IMR-90 (cell line): ENCODE results near the gene THRB. TPM values are rescaled to one million over a fixed set of nuclear protein-coding genes. Genes with fewer than 3 reads are reported as not detected.

Experiments
- ATAC-seq: fragments of 200-7000 bp; cut with Tn5 transposase; 2 replicates; pipeline ENCODE4 v1.9.1; 2020; ENCODE audit warnings: low read depth, mild to moderate bottlenecking, moderate library complexity
- BruUV-seq: library from RNA; stranded (reverse); fragments of 400-500 nt; replicated peaks from 2 replicates; lab custom pipeline; 2021; lab: Mats Ljungman, UMichigan
- CTCF ChIA-PET: fragments of 300-600 bp; formaldehyde crosslinking; extraction: SDS; loops from one replicate; lab custom pipeline; 2021; ENCODE audit warnings: antibody characterized with exemption; lab: Yijun Ruan, JAX
- POLR2A ChIA-PET: fragments of 300-600 bp; sonication (Branson Sonifier 250); formaldehyde crosslinking; loops from one replicate; lab custom pipeline; 2022; ENCODE audit warnings: antibody characterized with exemption; ENCODE audit not compliant: unreplicated experiment; lab: Charles Lee
- DNase-seq: peaks from one replicate; pipeline ENCODE4 v3.0.0; 2013
- H2AFZ ChIP-seq: replicated peaks from 2 replicates; pipeline ENCODE3; 2013; ENCODE audit warnings: low read length, mild to moderate bottlenecking; ENCODE audit not compliant: poor library complexity
- H2AK5ac ChIP-seq: 2 replicates; pipeline ENCODE4 v1.6.1; 2013; ENCODE audit warnings: low read depth, low read length, inconsistent platforms
- H2AK9ac ChIP-seq: replicated peaks from 2 replicates; pipeline ENCODE3; 2013; ENCODE audit warnings: mild to moderate bottlenecking, low read depth, low read length, moderate library complexity; ENCODE audit not compliant: poor library complexity
- H2BK120ac ChIP-seq: 2 replicates; pipeline ENCODE4 v1.6.1; 2013; ENCODE audit warnings: low read depth, low read length, inconsistent platforms
- H2BK15ac ChIP-seq: 3 replicates; pipeline ENCODE4 v1.6.1; 2013; ENCODE audit warnings: low read depth, low read length, inconsistent platforms
- H2BK20ac ChIP-seq: 2 replicates; pipeline ENCODE4 v1.6.1; 2013; ENCODE audit warnings: low read depth, mild to moderate bottlenecking, inconsistent platforms, low read length, moderate library complexity
- H2BK5ac ChIP-seq: 2 replicates; pipeline ENCODE4 v1.6.1; 2013; ENCODE audit warnings: mild to moderate bottlenecking, low read depth, low read length, inconsistent platforms; ENCODE audit not compliant: poor library complexity, severe bottlenecking
- H3K14ac ChIP-seq: replicated peaks from 2 replicates; pipeline ENCODE4 v1.6.1; 2013; ENCODE audit warnings: low read depth, low read length, inconsistent platforms
- H3K18ac ChIP-seq: 2 replicates; pipeline ENCODE4 v1.6.1; 2013; ENCODE audit warnings: low read depth, low read length, control low read depth
- H3K23ac ChIP-seq: 2 replicates; pipeline ENCODE4 v1.6.1; 2013; ENCODE audit warnings: low read depth, low read length, inconsistent platforms
- H3K27ac ChIP-seq: 2 replicates; pipeline ENCODE4 v1.5.1; 2013; ENCODE audit warnings: mild to moderate bottlenecking, control low read depth, low read length; ENCODE audit not compliant: insufficient read depth
- H3K27me3 ChIP-seq: 2 replicates; pipeline ENCODE4 v1.6.1; 2013; ENCODE audit warnings: low read length; ENCODE audit not compliant: control insufficient read depth, insufficient read depth
- H3K36me3 ChIP-seq: 2 replicates; pipeline ENCODE4 v1.6.1; 2013; ENCODE audit warnings: low read length, mixed read lengths; ENCODE audit not compliant: control insufficient read depth, insufficient read depth
- H3K4ac ChIP-seq: 2 replicates; pipeline ENCODE4 v1.6.1; 2013; ENCODE audit warnings: low read depth, low read length, inconsistent platforms
- H3K4me1 ChIP-seq: 2 replicates; pipeline ENCODE4 v1.6.1; 2013; ENCODE audit warnings: low read length, mixed read lengths; ENCODE audit not compliant: control insufficient read depth, insufficient read depth
- H3K4me2 ChIP-seq: 2 replicates; pipeline ENCODE4 v1.6.1; 2013; ENCODE audit warnings: low read depth, mild to moderate bottlenecking, control low read depth, low read length, moderate library complexity
- H3K4me3 ChIP-seq: 2 replicates; pipeline ENCODE4 v1.5.1; 2013; ENCODE audit warnings: low read depth, mild to moderate bottlenecking, control low read depth, low read length, moderate library complexity; ENCODE audit not compliant: insufficient read depth
- H3K56ac ChIP-seq: 2 replicates; pipeline ENCODE4 v1.6.1; 2013; ENCODE audit warnings: low read length, inconsistent platforms; ENCODE audit not compliant: insufficient read depth; ENCODE audit errors: extremely low read depth
- H3K79me1 ChIP-seq, 2 experiments: 2 replicates each; pipeline ENCODE4 v1.6.1; 2013; ENCODE audit warnings: low read length in 2 of 2, inconsistent platforms in 1 of 2, low read depth in 1 of 2
- H3K9ac ChIP-seq: 2 replicates; pipeline ENCODE4 v1.6.1; 2013; ENCODE audit warnings: low read depth, low read length, control low read depth
- H3K9me1 ChIP-seq: 2 replicates; pipeline ENCODE4 v1.6.1; 2013; ENCODE audit warnings: low read length, inconsistent platforms; ENCODE audit not compliant: insufficient read depth
- H3K9me3 ChIP-seq: 2 replicates; pipeline ENCODE4 v1.6.1; 2013; ENCODE audit warnings: low read length; ENCODE audit not compliant: control insufficient read depth, insufficient read depth
- H4K20me1 ChIP-seq: 2 replicates; pipeline ENCODE4 v1.6.1; 2013; ENCODE audit warnings: low read length, inconsistent platforms; ENCODE audit not compliant: insufficient read depth
- H4K5ac ChIP-seq: 2 replicates; pipeline ENCODE4 v1.6.1; 2013; ENCODE audit warnings: mild to moderate bottlenecking, low read depth, low read length, control low read depth
- H4K8ac ChIP-seq, 2 experiments: 2 replicates each; pipeline ENCODE4 v1.6.1; 2013; ENCODE audit warnings: low read depth in 2 of 2, low read length in 2 of 2, control low read depth in 1 of 2, inconsistent platforms in 1 of 2
- H4K91ac ChIP-seq: 2 replicates; pipeline ENCODE4 v1.6.1; 2013; ENCODE audit warnings: low read depth, low read length, inconsistent platforms; ENCODE audit not compliant: insufficient read depth
- CHD1 ChIP-seq: IDR thresholded peaks from 2 replicates; pipeline ENCODE4 v1.6.1; 2012; ENCODE audit warnings: low read depth, low read length, improper control_type of control experiment
- ELK1 ChIP-seq: fragments of 150-350 bp; IDR thresholded peaks from 2 replicates; pipeline ENCODE4 v1.6.1; 2016; ENCODE audit warnings: low read depth, mild to moderate bottlenecking, low read length, moderate library complexity, borderline replicate concordance
- FOS ChIP-seq: fragments of 150-350 bp; IDR thresholded peaks from 2 replicates; pipeline ENCODE4 v1.6.1; 2016; ENCODE audit warnings: low read depth, low read length
- MAZ ChIP-seq: IDR thresholded peaks from 2 replicates; pipeline ENCODE4 v1.6.1; 2012; ENCODE audit warnings: low read depth, mild to moderate bottlenecking, low read length, improper control_type of control experiment, moderate library complexity, borderline replicate concordance
- NFE2L2 ChIP-seq: fragments of 150-350 bp; IDR thresholded peaks from 2 replicates; pipeline ENCODE4 v1.6.1; 2016; ENCODE audit warnings: low read depth, mild to moderate bottlenecking, low read length
- SMC3 ChIP-seq: fragments of 150-350 bp; IDR thresholded peaks from 2 replicates; pipeline ENCODE4 v1.6.1; 2016; ENCODE audit warnings: low read depth, mild to moderate bottlenecking, antibody characterized with exemption, low read length, moderate library complexity
- WGBS, 2 experiments: methylation state at CpG; one replicate each; pipeline versions ENCODE4 v1.1.5 to v1.1.7; 2013; ENCODE audit warnings: missing lambda C conversion rate in 2 of 2; ENCODE audit not compliant: insufficient read length in 1 of 2; ENCODE audit errors: extremely low coverage in 2 of 2; 5-methylcytosine and 5-hydroxymethylcytosine counted together
- dilution Hi-C: fragments of 300-500 bp; cut with HindIII; formaldehyde crosslinking; loops from one replicate; pipeline ENCODE4 v1.14.3; 2018; ENCODE audit warnings: low sequenced_read_pairs; ENCODE audit not compliant: unreplicated experiment
- in situ Hi-C: fragments of 300-500 bp; cut with MboI; formaldehyde crosslinking; loops from 3 replicates; pipeline ENCODE4 v1.14.3; 2019; ENCODE audit warnings: low sequenced_read_pairs, inconsistent platforms, mixed read lengths
- intact Hi-C: fragments of 100-400 bp; cut with micrococcal nuclease; formaldehyde crosslinking; loops from 2 replicates; pipeline ENCODE4 v1.10.0; 2022
- polyA plus RNA-seq, 3 experiments: library from polyadenylated mRNA; depleted of rRNA; stranded (reverse); fragments of >200 nt; gene quantifications; 2 replicates each; pipeline ENCODE4 v1.2.3, GENCODE V29; 2012; ENCODE audit warnings: low replicate concordance in 1 of 3
- total RNA-seq: library from RNA; depleted of rRNA; stranded (reverse); fragments of >200 nt; gene quantifications from 2 replicates; pipeline ENCODE4 v1.2.3, GENCODE V29; 2012
- TF ChIP-seq, protein P1 (sequence below): fragments of 150-350 bp; IDR thresholded peaks from 2 replicates; pipeline ENCODE4 v1.6.1; 2017; ENCODE audit warnings: mild to moderate bottlenecking, antibody characterized with exemption, low read length, low read depth
- TF ChIP-seq, protein P2 (sequence below): conservative IDR thresholded peaks from 2 replicates; pipeline ENCODE4 v1.5.1; 2012; ENCODE audit warnings: mild to moderate bottlenecking, low read depth, low read length, improper control_type of control experiment

The THRB gene
- total and polyA plus RNA-seq, 2 of the 4 experiments (the other 2 are of a cell fraction), result under 0.01 TPM; not detected in 1

- no peak overlapping the region for H2AFZ ChIP-seq
- ChIA-PET CTCF (no interaction called here), POLR2A (no interaction called here)
- no peak overlapping the region for H2BK5ac ChIP-seq
- TF ChIP-seq SMC3 (no peak), FOS (no peak), ELK1 (no peak), MAZ (no peak), NFE2L2 (no peak), CHD1 (no peak)
- TF ChIP-seq, protein P1, sequence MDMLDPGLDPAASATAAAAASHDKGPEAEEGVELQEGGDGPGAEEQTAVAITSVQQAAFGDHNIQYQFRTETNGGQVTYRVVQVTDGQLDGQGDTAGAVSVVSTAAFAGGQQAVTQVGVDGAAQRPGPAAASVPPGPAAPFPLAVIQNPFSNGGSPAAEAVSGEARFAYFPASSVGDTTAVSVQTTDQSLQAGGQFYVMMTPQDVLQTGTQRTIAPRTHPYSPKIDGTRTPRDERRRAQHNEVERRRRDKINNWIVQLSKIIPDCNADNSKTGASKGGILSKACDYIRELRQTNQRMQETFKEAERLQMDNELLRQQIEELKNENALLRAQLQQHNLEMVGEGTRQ, result no peak
- TF ChIP-seq, protein P2, sequence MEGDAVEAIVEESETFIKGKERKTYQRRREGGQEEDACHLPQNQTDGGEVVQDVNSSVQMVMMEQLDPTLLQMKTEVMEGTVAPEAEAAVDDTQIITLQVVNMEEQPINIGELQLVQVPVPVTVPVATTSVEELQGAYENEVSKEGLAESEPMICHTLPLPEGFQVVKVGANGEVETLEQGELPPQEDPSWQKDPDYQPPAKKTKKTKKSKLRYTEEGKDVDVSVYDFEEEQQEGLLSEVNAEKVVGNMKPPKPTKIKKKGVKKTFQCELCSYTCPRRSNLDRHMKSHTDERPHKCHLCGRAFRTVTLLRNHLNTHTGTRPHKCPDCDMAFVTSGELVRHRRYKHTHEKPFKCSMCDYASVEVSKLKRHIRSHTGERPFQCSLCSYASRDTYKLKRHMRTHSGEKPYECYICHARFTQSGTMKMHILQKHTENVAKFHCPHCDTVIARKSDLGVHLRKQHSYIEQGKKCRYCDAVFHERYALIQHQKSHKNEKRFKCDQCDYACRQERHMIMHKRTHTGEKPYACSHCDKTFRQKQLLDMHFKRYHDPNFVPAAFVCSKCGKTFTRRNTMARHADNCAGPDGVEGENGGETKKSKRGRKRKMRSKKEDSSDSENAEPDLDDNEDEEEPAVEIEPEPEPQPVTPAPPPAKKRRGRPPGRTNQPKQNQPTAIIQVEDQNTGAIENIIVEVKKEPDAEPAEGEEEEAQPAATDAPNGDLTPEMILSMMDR, result no peak
- H4K5ac ChIP-seq, result no peak overlapping the region
- H4K91ac ChIP-seq, result no peak overlapping the region
- H3K4me1 ChIP-seq, result no peaks in the 10 kb centered on the region
- no peak overlapping the region for H2AK5ac ChIP-seq
- no peaks in the 10 kb centered on the region for H3K9me3 ChIP-seq
- no peaks in the 10 kb centered on the region for H3K9me1 ChIP-seq
- H2BK15ac ChIP-seq, result no peak overlapping the region
- H3K27ac ChIP-seq, result no peak overlapping the region
- ATAC-seq (no peak), DNase-seq (no peak)
- WGBS, 2 experiments, result no CpG with 5 or more reads among the region's 5 CpGs
- no peak overlapping the region for H2AK9ac ChIP-seq
- dilution Hi-C loops, result no loop called here
- no peak overlapping the region for H3K4me2 ChIP-seq
- no peaks in the 10 kb centered on the region for H3K79me1 ChIP-seq
- H3K4me3 ChIP-seq, result no peak overlapping the region
- no peak overlapping the region for H3K23ac ChIP-seq
- intact Hi-C loops, result no loop called here
- no TSS peak for BruUV-seq
- H2BK120ac ChIP-seq, result no peak overlapping the region
- no peak overlapping the region for H3K9ac ChIP-seq
- in situ Hi-C loops, result no loop called here
- no peak overlapping the region for H3K18ac ChIP-seq
- H4K8ac ChIP-seq, result no peak overlapping the region
- H3K14ac ChIP-seq, result no peak overlapping the region
- H4K20me1 ChIP-seq, result no peaks in the 10 kb centered on the region
- H3K4ac ChIP-seq, result no peak overlapping the region
- peaks cover 2% of the 10 kb centered on the region; the same call in 1 of the 2 replicates for H3K27me3 ChIP-seq
- no peak overlapping the region for H3K56ac ChIP-seq
- H3K36me3 ChIP-seq, result no peaks in the 10 kb centered on the region
- no peak overlapping the region for H2BK20ac ChIP-seq
Observed at GRCh38 chr3:24197809-24198208, 296.8 kb downstream of the THRB start.
